Ishikawa (cell line): ENCODE measurements around the gene ABCB9.

ENCODE experiments used
- CEBPB ChIP-seq: IDR thresholded peaks from 2 replicates; pipeline ENCODE4 v1.6.1; 2012
- CREB1 ChIP-seq: IDR thresholded peaks from 2 replicates; pipeline ENCODE4 v1.6.1; 2012; ENCODE audit warnings: low read depth
- EGR1 ChIP-seq: IDR thresholded peaks from 2 replicates; pipeline ENCODE4 v1.6.1; 2012
- EP300 ChIP-seq: IDR thresholded peaks from 2 replicates; pipeline ENCODE4 v1.6.1; 2012; ENCODE audit warnings: borderline replicate concordance
- FOXM1 ChIP-seq: IDR thresholded peaks from 2 replicates; pipeline ENCODE4 v1.6.1; 2012; ENCODE audit warnings: low read depth, borderline replicate concordance
- MAX ChIP-seq: IDR thresholded peaks from 2 replicates; pipeline ENCODE4 v1.6.1; 2012
- NFIC ChIP-seq: IDR thresholded peaks from 2 replicates; pipeline ENCODE4 v1.6.1; 2012
- RAD21 ChIP-seq: IDR thresholded peaks from 2 replicates; pipeline ENCODE4 v1.6.1; 2012; ENCODE audit warnings: low read depth
- TAF1 ChIP-seq: IDR thresholded peaks from 2 replicates; pipeline ENCODE4 v1.6.1; 2012; ENCODE audit warnings: low read depth, mild to moderate bottlenecking
- TCF12 ChIP-seq: IDR thresholded peaks from 2 replicates; pipeline ENCODE4 v1.6.1; 2012; ENCODE audit warnings: low read depth
- TEAD4 ChIP-seq: IDR thresholded peaks from 2 replicates; pipeline ENCODE4 v1.6.1; 2012
- YY1 ChIP-seq: IDR thresholded peaks from 2 replicates; pipeline ENCODE4 v1.6.1; 2012; ENCODE audit warnings: low read depth
- ZBTB7A ChIP-seq: IDR thresholded peaks from 2 replicates; pipeline ENCODE4 v1.6.1; 2012; ENCODE audit warnings: low read depth
- TF ChIP-seq, protein P1 (sequence below): IDR thresholded peaks from 2 replicates; pipeline ENCODE4 v1.6.1; 2012
- TF ChIP-seq, protein P2 (sequence below): IDR thresholded peaks from 2 replicates; pipeline ENCODE4 v1.6.1; 2012; ENCODE audit warnings: low read depth, mild to moderate bottlenecking

Gene ABCB9

DNA sequence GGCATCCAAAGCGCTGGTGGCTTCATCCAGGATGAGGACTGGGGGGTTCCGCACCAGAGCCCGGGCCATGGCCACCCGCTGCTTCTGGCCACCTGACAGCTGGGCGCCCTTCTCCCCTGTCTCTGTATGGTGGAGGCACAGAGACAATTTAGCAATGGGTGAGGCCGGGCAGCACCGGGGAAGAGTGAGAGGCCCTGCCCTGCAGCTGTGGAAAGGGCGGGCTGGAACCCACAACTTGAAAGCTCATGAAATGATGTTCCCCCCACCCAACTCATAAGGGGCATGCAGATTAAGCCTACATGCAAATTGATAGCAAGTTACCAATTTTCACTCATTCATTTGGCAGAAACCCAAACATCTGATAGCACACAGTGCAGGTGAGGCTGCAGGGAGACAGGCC, 34.1 kb downstream of the ABCB9 start:
- TF ChIP-seq RAD21 (no peak), EP300 (no peak), TAF1 (no peak), NFIC (no peak), CREB1 (no peak), TEAD4 (no peak), EGR1 (no peak), TCF12 (no peak), ZBTB7A (no peak), YY1 (no peak), FOXM1 (no peak), MAX (no peak), CEBPB (no peak)
- TF ChIP-seq, protein P1, sequence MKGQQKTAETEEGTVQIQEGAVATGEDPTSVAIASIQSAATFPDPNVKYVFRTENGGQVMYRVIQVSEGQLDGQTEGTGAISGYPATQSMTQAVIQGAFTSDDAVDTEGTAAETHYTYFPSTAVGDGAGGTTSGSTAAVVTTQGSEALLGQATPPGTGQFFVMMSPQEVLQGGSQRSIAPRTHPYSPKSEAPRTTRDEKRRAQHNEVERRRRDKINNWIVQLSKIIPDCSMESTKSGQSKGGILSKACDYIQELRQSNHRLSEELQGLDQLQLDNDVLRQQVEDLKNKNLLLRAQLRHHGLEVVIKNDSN = no peak
- TF ChIP-seq, protein P2, sequence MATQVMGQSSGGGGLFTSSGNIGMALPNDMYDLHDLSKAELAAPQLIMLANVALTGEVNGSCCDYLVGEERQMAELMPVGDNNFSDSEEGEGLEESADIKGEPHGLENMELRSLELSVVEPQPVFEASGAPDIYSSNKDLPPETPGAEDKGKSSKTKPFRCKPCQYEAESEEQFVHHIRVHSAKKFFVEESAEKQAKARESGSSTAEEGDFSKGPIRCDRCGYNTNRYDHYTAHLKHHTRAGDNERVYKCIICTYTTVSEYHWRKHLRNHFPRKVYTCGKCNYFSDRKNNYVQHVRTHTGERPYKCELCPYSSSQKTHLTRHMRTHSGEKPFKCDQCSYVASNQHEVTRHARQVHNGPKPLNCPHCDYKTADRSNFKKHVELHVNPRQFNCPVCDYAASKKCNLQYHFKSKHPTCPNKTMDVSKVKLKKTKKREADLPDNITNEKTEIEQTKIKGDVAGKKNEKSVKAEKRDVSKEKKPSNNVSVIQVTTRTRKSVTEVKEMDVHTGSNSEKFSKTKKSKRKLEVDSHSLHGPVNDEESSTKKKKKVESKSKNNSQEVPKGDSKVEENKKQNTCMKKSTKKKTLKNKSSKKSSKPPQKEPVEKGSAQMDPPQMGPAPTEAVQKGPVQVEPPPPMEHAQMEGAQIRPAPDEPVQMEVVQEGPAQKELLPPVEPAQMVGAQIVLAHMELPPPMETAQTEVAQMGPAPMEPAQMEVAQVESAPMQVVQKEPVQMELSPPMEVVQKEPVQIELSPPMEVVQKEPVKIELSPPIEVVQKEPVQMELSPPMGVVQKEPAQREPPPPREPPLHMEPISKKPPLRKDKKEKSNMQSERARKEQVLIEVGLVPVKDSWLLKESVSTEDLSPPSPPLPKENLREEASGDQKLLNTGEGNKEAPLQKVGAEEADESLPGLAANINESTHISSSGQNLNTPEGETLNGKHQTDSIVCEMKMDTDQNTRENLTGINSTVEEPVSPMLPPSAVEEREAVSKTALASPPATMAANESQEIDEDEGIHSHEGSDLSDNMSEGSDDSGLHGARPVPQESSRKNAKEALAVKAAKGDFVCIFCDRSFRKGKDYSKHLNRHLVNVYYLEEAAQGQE = no peak

DNA sequence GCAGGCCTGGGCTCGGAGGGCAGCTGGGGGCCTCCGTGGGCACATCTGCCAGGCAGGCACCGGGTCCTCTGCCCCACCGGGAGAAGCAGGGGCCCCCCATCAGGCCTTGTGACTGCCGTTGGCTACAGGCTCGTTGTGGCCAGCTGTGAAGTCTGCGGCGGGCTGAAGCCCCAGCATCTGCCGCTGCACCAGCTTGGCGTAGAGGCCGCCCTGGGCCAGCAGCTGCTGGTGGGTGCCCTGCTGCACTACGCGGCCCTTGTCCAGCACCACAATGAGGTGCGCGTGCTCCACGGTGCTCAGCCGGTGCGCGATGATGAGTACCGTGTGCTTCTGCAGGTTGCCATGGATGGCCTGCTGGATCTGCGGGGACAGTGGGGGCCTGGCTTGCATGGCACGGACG, 36.5 kb downstream of the ABCB9 start:
- no peak for TF ChIP-seq MAX
- TF ChIP-seq CREB1 = no peak
- no peak for TF ChIP-seq FOXM1
- no peak for TF ChIP-seq YY1
- TF ChIP-seq EGR1 = no peak
- TF ChIP-seq ZBTB7A = no peak
- TF ChIP-seq, protein P1 = no peak
- TF ChIP-seq TEAD4 = no peak
- TF ChIP-seq, protein P2 = no peak
- no peak for TF ChIP-seq TAF1
- no peak for TF ChIP-seq EP300
- TF ChIP-seq TCF12 = no peak
- TF ChIP-seq CEBPB = no peak
- no peak for TF ChIP-seq RAD21
- TF ChIP-seq NFIC = no peak

DNA sequence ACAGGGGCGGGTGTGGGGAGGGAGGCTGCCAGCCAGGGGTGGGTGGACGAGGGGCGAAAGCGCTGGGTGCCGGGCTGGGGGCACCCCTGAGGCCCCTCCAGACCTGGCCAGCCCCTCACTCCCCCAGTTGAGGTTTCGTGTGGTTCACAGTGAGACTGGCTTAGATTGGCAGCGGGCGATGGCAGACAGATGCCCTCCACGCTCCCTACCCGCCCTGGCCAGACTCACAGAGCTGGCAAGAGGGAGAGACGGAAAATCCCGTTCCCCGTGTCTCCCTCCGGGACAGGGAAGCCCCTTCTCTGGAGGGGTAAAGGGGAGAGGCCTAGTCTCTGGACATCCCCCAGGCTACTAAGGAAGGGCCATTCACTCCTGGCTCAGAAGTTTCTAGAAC, 37.1 kb downstream of the ABCB9 start:
- no peak for TF ChIP-seq CEBPB
- no peak for TF ChIP-seq YY1
- TF ChIP-seq TAF1 = no peak
- TF ChIP-seq RAD21 = no peak
- no peak for TF ChIP-seq EGR1
- no peak for TF ChIP-seq TCF12
- TF ChIP-seq, protein P2 = no peak
- no peak for TF ChIP-seq TEAD4
- no peak for TF ChIP-seq ZBTB7A

DNA sequence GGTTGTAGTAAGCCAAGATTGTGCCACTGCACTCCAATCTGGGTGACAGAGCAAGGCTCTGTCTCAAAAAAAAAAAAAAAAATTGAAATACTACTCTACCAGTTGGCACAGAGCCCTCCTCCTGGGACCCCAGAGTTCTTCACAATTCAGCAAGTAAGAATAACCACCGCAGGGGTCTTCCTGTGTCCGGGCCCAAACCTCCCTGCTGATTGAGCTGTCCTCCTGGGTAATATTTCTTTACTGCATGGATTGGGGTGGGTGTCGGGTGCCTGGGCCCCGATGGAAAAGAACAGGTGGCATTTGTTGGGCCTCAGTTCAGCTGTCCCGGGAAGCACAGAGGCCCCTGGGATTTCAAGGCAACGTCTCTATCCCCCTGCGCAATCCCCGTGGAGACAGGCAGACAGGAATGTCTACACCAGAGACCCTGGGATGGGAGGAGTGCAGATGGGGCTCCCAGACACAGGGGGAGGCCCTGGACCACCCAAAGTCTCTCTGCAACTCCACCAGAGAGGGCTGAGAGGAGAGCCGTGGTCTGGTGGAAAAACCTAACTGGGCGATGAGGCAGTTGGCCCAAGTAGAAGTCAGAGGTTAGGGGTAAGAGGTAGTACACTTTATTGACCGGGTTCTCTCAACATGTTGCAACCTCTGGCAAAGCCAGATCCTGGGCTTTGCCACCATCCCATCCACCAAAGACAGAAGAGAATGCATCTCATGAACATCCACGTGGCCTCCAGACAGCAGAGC, 37.7 kb downstream of the ABCB9 start:
- TF ChIP-seq NFIC (no peak), EP300 (no peak), CEBPB (no peak)
- TF ChIP-seq, protein P2 = no peak
